Esophagus muscularis mucosa (tissue), 4 donors: ENCODE data around the gene BCAS3. TPM values are rescaled to one million over a fixed set of nuclear protein-coding genes. Genes with fewer than 3 reads are reported as not detected.

ENCODE experiments used
- DNase-seq: peaks from one replicate; pipeline ENCODE4 v3.0.0-alpha.2; 2017; ENCODE audit errors: extremely low spot score
- H3K27ac ChIP-seq, 4 donors: fragments of 200-600 bp; sonication (generic); replicated peaks in 1 of 4; 1 replicate in 3 of 4; 2 replicates in 1 of 4; pipeline ENCODE4 v1.5.1; 2016 to 2019; ENCODE audit warnings: mild to moderate bottlenecking in 1 of 4
- H3K27me3 ChIP-seq, 4 donors: fragments of 200-600 bp; sonication (generic); one replicate each; pipeline versions ENCODE4 v1.5.1 to v1.6.0; 2016 to 2019
- H3K36me3 ChIP-seq, 4 donors: fragments of 200-600 bp; sonication (generic); one replicate each; pipeline ENCODE4 v1.5.1; 2016 to 2019
- H3K4me1 ChIP-seq, 4 donors: fragments of 200-600 bp; sonication (generic); one replicate each; pipeline ENCODE4 v1.5.1; 2016 to 2019
- H3K4me3 ChIP-seq, 4 donors: fragments of 200-600 bp; sonication (generic); 1 replicate in 2 of 4; 2 replicates in 2 of 4; pipeline ENCODE4 v1.5.1; 2016 to 2019; ENCODE audit warnings: mild to moderate bottlenecking in 4 of 4, moderate library complexity in 1 of 4
- H3K9me3 ChIP-seq, 4 donors: fragments of 200-600 bp; sonication (generic); 1 replicate in 3 of 4; 2 replicates in 1 of 4; pipeline ENCODE4 v1.5.1; 2016 to 2019
- EP300 ChIP-seq: sonication (generic); formaldehyde crosslinking; IDR thresholded peaks from one replicate; pipeline ENCODE4 v1.6.1; 2017; ENCODE audit warnings: antibody characterized with exemption
- POLR2A ChIP-seq: fragments of 450-650 bp; IDR thresholded peaks from one replicate; pipeline ENCODE4 v1.6.1; 2017; ENCODE audit warnings: antibody characterized with exemption, moderate library complexity, mild to moderate bottlenecking, low read depth
- POLR2AphosphoS5 ChIP-seq, 2 donors: sonication (generic); formaldehyde crosslinking; IDR thresholded peaks; one replicate each; pipeline ENCODE4 v1.6.1; 2017; ENCODE audit warnings: antibody characterized with exemption in 2 of 2
- WGBS: methylation state at CpG from one replicate; pipeline ENCODE4 v1.1.5; 2018; 5-methylcytosine and 5-hydroxymethylcytosine counted together
- intact Hi-C: fragments of 100-400 bp; cut with DNase I; formaldehyde crosslinking; loops from one replicate; pipeline ENCODE4 v1.15.1; 2023
- total RNA-seq, 4 donors: library from RNA; depleted of rRNA; stranded (reverse); fragments of >200 nt; gene quantifications; one replicate each; pipeline versions ENCODE4 v1.1.0 to v1.2.1, GENCODE V29; 2016
- TF ChIP-seq, protein P1 (sequence below), 3 experiments: fragments of 200-600 bp in 2 of 3; fragments of 450-650 bp in 1 of 3; sonication (generic) in 2 of 3; IDR thresholded peaks; one replicate each; pipeline ENCODE4 v1.5.1; 2017 to 2019; ENCODE audit warnings: antibody characterized with exemption in 3 of 3, mild to moderate bottlenecking in 2 of 3, moderate library complexity in 1 of 3

BCAS3 gene
- total RNA-seq, 4 donors from 2014 or later = 17.4 to 25.7 (median 19.5) TPM

DNA sequence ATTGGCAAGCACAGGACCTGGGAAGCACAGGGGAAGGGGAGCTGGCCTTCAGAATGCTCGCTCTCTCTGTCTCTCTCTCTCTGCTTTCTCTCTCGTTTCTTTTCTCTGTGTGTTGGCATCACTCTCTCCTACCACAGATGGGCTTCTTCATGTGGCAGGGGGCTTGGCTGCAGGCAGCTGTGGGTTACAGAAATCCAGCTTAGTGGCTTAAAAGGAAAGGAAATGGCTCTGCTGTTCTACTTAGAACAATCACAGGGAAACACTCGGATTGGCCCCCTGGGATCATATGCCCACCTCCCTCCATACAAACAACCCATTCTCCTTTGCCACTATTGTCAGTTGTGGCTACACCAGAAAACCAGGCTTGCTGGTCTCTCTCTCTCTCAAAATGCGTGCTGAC, 742.4 kb downstream of the BCAS3 start:
- DNase-seq = no peak
- Histone ChIP-seq H3K36me3 (no peaks in the 10 kb centered on the region), H3K4me3 (no peak overlapping the region), H3K27me3 (peaks cover 0 to 42% (median 10%) of the 10 kb centered on the region in 4 donors), H3K27ac (no peak overlapping the region), H3K4me1 (peaks cover 8 to 22% (median 16%) of the 10 kb centered on the region in 4 donors), H3K9me3 (no peaks in the 10 kb centered on the region)
- intact Hi-C loops = loop anchor here (10.0 kb wide), 1 partner anchor 65 kb away; no protein-coding TSS in a partner anchor
- WGBS = 54% methylated on average over 4 of the region's 4 CpGs
- TF ChIP-seq POLR2AphosphoS5 (IDR thresholded peaks at IDR 0.05) = no peak
- TF ChIP-seq, protein P1, sequence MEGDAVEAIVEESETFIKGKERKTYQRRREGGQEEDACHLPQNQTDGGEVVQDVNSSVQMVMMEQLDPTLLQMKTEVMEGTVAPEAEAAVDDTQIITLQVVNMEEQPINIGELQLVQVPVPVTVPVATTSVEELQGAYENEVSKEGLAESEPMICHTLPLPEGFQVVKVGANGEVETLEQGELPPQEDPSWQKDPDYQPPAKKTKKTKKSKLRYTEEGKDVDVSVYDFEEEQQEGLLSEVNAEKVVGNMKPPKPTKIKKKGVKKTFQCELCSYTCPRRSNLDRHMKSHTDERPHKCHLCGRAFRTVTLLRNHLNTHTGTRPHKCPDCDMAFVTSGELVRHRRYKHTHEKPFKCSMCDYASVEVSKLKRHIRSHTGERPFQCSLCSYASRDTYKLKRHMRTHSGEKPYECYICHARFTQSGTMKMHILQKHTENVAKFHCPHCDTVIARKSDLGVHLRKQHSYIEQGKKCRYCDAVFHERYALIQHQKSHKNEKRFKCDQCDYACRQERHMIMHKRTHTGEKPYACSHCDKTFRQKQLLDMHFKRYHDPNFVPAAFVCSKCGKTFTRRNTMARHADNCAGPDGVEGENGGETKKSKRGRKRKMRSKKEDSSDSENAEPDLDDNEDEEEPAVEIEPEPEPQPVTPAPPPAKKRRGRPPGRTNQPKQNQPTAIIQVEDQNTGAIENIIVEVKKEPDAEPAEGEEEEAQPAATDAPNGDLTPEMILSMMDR (IDR thresholded peaks at IDR 0.05) = no peak
- no peak for TF ChIP-seq EP300
- TF ChIP-seq POLR2A = no peak

DNA sequence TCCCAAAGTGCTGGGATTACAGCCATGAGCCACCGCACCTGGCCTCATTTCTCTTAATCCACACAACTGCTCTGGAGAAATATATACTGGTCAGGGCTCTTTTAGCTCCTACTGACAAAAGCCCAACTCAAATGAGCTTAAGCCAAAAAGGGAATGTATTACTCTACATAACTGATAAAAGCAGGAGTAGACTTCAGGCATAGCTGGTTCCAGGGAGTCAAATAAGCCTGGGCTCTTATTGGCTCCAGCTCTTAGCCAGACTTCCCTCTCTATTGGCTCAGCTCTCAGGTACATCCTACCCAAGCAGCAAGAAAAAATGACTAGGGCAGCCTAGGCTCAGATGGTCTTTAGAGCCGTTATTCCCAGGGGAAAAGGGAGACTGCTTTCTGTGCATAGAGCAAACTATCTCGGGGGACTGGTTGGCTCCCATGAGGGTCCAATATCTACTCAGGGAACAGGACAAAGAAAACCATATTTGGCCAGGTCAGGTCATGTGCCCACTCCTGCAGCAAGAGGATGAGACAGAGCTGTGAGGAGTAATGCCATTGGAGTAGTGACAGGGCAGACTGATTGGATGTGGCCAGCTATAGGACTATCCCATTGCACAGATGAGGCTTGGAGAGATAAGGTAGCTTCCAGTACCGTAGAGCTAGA, 743.2 kb downstream of the BCAS3 start:
- Histone ChIP-seq H3K27me3 (peaks cover 0 to 50% (median 12%) of the 10 kb centered on the region in 4 donors), H3K9me3 (no peaks in the 10 kb centered on the region), H3K4me1 (peaks cover 8 to 16% (median 15%) of the 10 kb centered on the region in 4 donors), H3K36me3 (no peaks in the 10 kb centered on the region), H3K27ac (no peak overlapping the region), H3K4me3 (no peak overlapping the region)
- no peak for TF ChIP-seq POLR2A
- TF ChIP-seq POLR2AphosphoS5 (IDR thresholded peaks at IDR 0.05) = no peak
- TF ChIP-seq, protein P1 (IDR thresholded peaks at IDR 0.05) = no peak
- no peak for TF ChIP-seq EP300
- peak; percentile 55 for DNase-seq
- intact Hi-C loops = loop anchor here (10.0 kb wide), 1 partner anchor 64 kb away; no protein-coding TSS in a partner anchor
- 73% methylated on average over 4 of the region's 4 CpGs for WGBS

DNA sequence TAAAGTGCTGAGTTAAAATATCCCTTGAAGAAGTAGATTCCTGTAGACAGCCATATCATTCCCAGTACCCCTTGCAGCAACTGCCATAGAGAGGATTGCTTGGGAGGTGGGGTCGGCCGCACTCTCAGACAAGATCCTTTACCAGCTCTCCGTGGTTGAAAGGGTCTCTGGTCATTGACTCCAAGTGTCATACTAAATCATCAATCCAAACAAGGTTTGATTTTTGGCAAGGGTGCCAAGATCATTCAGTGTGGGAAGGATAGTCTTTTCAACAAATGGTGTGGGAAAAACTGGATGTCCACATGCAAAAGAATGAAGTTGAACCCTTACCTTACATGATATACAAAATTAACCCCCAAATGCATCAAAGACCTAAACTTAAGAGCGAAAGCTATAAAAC, 743.8 kb downstream of the BCAS3 start:
- DNase-seq = peak; percentile 66
- Histone ChIP-seq H3K27me3 (peaks cover 0 to 55% (median 12%) of the 10 kb centered on the region in 4 donors), H3K4me1 (peaks cover 8 to 13% (median 10%) of the 10 kb centered on the region in 4 donors), H3K27ac (no peak overlapping the region), H3K4me3 (no peak overlapping the region), H3K36me3 (no peaks in the 10 kb centered on the region), H3K9me3 (no peaks in the 10 kb centered on the region)
- TF ChIP-seq POLR2AphosphoS5 (IDR thresholded peaks at IDR 0.05) = no peak
- TF ChIP-seq POLR2A = no peak
- no peak for TF ChIP-seq EP300
- TF ChIP-seq, protein P1 (IDR thresholded peaks at IDR 0.05) = no peak
- intact Hi-C loops = loop anchor here (10.0 kb wide), 1 partner anchor 63 kb away; no protein-coding TSS in a partner anchor
- WGBS = 88% methylated on average over 4 of the region's 4 CpGs

DNA sequence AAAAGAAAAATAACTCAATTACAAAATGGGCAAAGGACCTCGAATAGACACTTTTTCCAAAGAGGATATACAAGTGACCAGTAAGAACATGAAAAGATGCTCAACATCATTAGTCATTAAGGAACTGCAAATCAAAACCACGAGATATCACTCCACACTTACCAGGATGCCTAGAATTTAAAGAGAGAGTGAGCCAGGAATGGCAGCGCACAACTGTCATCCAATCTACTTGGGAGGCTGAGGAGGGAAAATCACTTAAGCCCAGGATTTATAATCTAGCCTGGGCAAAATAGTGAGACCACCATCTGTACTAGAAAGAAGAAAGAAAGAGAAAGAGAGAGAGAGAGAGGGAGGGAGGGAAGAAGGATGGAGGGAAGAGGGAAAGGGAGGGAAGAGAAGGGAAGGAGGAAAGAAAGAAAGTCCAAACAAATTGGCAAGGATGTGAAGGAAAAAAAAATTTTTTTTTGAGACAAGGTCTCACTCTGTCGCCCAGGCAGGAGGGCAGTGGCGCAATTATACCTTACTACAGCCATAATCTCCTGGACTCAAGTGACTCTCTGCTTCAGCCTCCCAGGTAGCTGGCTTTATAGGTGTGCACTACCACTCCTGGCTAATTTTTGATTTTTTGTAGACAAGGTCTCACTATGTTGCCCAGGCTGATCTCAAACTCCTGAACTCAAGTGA, 744.6 kb downstream of the BCAS3 start:
- peaks cover 0 to 5% (median 2%) of the 10 kb centered on the region in 4 donors for H3K4me1 ChIP-seq
- peak; percentile 70 for DNase-seq
- TF ChIP-seq EP300 (no peak), POLR2A (no peak), POLR2AphosphoS5 (IDR thresholded peaks at IDR 0.05) (no peak)
- TF ChIP-seq, protein P1 (IDR thresholded peaks at IDR 0.05) = no peak
- no peaks in the 10 kb centered on the region for H3K9me3 ChIP-seq
- H3K27me3 ChIP-seq = peaks cover 0 to 55% (median 12%) of the 10 kb centered on the region in 4 donors
- H3K4me3 ChIP-seq = no peak overlapping the region
- no peak overlapping the region for H3K27ac ChIP-seq
- intact Hi-C loops = loop anchor here (10.0 kb wide), 1 partner anchor 63 kb away; no protein-coding TSS in a partner anchor
- WGBS = 74% methylated on average over 5 of the region's 5 CpGs
- no peaks in the 10 kb centered on the region for H3K36me3 ChIP-seq
